GM18520 (cell line): Measurements from ENCODE around the gene TBC1D22A.

ENCODE experiments used
- ATAC-seq: cut with Tn5 transposase; IDR thresholded peaks from one replicate; pipeline ENCODE4 v1.9.1; 2021; ENCODE audit not compliant: unreplicated experiment

The TBC1D22A gene

GRCh38 chr22:47006433-47006832 is 244.0 kb downstream of the TBC1D22A start:
- no peak for ATAC-seq

- no peak for ATAC-seq
Observed at GRCh38 chr22:47006869-47007268, 244.4 kb downstream of the TBC1D22A start.

- no peak for ATAC-seq
Observed at GRCh38 chr22:47007496-47007895, 245.0 kb downstream of the TBC1D22A start.

GRCh38 chr22:47008208-47008885 is 245.9 kb downstream of the TBC1D22A start:
- no peak for ATAC-seq

- ATAC-seq = no peak
Observed at GRCh38 chr22:47009304-47010101, 247.1 kb downstream of the TBC1D22A start.

GRCh38 chr22:47010211-47010610 is 247.8 kb downstream of the TBC1D22A start:
- no peak for ATAC-seq

DNA sequence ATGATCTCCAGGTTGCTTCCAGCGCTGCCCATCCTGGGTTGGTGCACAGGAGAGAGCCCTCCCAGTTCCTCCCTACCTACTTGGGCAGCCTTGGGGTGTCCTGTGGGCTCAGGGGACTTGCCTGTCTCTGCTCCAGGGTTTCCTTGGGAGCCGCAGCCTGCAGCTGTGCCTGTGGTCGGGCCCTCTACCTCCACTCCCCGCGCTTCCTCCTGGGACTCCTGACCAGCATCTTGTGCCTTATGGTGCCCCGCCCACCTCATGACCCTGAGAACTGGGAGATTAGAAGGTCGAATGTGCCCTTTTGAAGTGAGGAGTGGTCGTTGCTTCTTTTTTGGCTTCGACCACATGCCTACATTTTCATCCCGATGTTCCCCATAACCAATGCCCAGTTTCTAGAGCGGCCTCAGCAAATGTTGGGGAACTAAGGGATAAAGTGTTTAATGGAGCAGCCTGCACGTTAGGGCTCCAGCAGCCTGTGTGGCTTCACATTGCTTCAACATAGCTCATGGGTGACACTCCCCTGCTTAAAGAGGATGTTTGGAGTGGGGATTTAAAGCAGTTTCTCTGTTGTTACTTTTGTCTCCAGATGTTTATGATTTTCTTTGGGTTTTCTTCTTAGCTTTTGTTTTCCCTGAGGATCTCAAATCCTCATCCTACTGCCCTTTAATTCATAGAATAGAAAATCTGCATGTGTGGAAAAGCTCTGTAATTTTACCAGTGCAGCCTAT is 248.8 kb downstream of the TBC1D22A start:
- ATAC-seq = no peak

DNA sequence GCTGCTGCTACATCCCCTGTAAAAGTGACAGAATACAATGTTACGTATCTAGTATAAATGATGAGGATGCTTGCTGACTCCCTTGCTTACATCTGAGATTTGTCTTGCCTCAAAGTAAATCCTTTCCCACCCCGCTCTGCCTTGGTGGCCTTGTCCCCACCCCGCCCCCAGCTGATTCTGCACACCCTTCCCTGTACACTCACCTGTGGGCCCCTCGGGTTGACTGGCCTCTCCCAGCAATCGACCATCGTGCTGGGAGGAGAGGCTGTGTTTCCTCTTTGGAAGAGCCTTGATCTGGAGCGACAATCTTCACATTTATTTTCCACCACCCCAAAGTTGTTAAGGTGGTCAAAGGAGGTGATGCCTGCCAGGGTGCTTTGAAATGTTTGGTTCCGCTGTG is 249.4 kb downstream of the TBC1D22A start:
- ATAC-seq = no peak

GRCh38 chr22:47012589-47013370 is 250.3 kb downstream of the TBC1D22A start:
- ATAC-seq = no peak

- ATAC-seq = no peak
Observed at GRCh38 chr22:47013861-47014635, 251.6 kb downstream of the TBC1D22A start.

- no peak for ATAC-seq
Observed at GRCh38 chr22:47014636-47015345, 252.3 kb downstream of the TBC1D22A start.

DNA sequence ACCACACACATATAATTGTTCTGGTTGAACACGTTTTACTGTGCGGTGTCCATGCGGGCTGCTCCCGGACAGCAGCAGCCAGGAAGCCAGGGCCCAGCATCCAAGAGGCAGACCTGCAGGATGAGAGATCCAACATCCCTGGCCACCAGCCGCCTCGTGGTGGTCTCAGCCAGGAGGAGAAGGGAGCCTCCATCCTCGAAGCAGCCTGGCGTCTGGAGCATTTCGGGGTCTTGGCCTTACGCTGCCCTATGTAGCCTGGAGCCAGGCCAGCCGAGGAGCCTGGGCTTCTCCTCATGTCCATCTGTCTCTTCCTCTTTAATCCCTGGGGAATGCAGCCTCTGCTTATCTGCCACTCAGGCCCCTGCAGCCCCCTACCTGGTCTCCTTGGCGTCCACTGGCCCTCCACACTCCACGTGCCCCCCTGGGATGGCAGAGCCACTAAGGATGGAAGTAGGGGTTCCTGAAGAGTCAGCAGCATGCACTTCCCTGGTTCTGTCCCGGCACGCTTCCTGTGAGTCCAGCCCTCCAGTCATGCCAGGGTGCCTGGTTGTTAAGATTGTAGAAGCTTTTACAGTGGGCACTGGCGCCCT is 253.2 kb downstream of the TBC1D22A start:
- ATAC-seq = no peak

DNA sequence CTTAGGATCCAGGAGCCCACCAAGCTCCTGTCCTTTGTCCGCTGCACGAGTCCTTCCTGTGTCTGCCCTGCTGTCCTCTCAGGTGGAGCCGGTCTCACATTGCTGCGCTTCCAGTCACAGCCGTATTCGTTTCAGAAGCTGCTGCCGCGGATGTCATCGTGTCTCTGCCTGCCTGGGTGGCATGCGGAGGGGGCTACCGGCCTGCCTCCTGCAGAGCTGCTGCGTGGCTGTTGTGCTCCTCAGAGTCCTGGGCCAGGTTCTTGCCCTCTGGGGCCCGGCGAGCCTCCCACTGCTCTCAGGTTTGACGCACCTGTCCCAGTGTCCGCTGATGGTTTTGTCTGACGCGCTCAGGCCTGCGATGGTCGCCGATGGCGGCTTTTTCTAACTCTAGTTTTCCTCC is 254.2 kb downstream of the TBC1D22A start:
- no peak for ATAC-seq

DNA sequence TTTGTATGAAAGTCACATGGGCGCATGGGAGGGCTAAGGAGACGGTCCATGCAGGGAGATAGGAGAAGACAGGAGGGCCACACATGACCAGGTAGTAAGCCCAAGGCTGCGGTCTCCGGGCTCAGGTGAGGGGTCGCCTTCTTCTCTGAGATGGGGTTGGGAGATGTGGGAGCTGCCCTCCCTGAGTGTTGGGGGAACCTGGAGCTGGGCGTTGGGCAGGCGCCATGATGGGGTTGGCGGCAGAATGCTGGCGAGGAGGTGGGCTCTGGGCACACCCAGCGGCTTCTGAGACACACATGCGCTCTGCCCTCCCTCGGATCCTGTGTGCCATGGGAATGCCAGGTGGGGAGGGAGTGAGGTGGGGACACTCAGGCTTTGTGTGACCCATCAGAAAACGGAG is 254.8 kb downstream of the TBC1D22A start:
- ATAC-seq = no peak

- ATAC-seq = no peak
Observed at GRCh38 chr22:47018010-47018910, 255.8 kb downstream of the TBC1D22A start.

DNA sequence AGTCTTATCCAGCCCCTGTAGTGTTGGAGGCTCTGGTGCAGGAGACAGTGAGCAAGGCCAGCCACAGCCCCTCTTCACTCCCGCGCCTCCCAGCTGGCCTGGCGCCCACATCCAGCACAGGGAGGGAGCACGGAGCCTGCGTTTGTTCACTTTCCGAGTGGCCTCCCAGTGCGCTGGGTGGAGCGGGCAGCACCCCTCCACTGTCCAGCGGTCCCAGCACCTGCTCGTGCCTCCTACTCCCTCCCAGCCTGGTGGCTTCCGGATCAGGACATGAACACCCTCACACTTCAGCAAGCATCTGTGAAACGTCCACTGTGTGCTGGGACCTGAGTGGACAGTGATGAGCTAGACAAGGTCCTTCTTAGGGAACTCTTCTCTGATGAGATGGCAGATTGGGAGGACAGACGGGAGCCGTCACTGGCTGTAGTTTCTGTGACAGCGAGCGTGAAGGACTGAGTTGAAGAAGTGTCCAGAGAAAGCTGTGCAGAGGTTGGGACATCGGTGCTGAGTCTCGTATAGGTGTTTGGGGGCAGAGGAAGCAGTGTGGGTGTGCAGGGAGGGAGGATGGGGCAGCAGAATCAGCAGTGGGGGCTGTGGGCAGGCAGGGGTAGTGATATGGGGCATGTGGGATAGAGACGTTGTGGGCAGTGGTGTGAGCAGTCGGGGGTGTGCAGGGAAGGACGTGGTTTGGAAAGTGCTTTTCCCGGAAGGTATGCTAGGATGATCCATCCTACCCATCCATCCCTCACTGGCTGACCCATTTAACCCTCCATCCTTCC is 256.8 kb downstream of the TBC1D22A start:
- ATAC-seq = no peak

GRCh38 chr22:47020166-47020565 is 257.7 kb downstream of the TBC1D22A start:
- ATAC-seq = no peak
